GM12878 (cell line): ENCODE data around the gene GALNT18. TPM values are rescaled to one million over a fixed set of nuclear protein-coding genes. Genes with fewer than 3 reads are reported as not detected.

Source experiments
- ATAC-seq: fragments of 200-7000 bp; cut with Tn5 transposase; 3 replicates; pipeline ENCODE4 v1.9.1; 2020; ENCODE audit warnings: mild to moderate bottlenecking, moderate library complexity
- BruUV-seq: library from RNA; stranded (reverse); fragments of 400-500 nt; replicated peaks from 2 replicates; lab custom pipeline; 2021; lab: Mats Ljungman, UMichigan
- CTCF ChIA-PET: fragments of 300-600 bp; sonication (Branson Sonifier 250); formaldehyde crosslinking; extraction: SDS; loops from one replicate; lab custom pipeline; 2021; ENCODE audit warnings: inconsistent platforms; lab: Yijun Ruan, JAX
- POLR2A ChIA-PET: fragments of 350-600 bp; formaldehyde crosslinking; extraction: SDS; loops from one replicate; lab custom pipeline; 2021; ENCODE audit warnings: inconsistent platforms; lab: Charles Lee
- RAD21 ChIA-PET: fragments of 300-600 bp; sonication (Branson Sonifier 250); formaldehyde crosslinking; loops from one replicate; lab custom pipeline; 2023; ENCODE audit warnings: antibody characterized with exemption; ENCODE audit not compliant: unreplicated experiment; lab: Charles Lee
- SMC1A ChIA-PET: fragments of 300-600 bp; sonication (Branson Sonifier 250); formaldehyde crosslinking; loops from one replicate; lab custom pipeline; 2023; ENCODE audit not compliant: unreplicated experiment, uncharacterized antibody; lab: Charles Lee
- DNase-seq: peaks from one replicate; pipeline ENCODE4 v3.0.0-alpha.2; 2011; ENCODE audit warnings: low read depth, low spot score
- FAIRE-seq: peaks from 3 replicates; lab custom pipeline; 2011; peaks lifted over from hg19 to GRCh38; lab: Jason Lieb, UNC
- H2AFZ ChIP-seq: 2 replicates; pipeline ENCODE4 v1.6.0; 2011; ENCODE audit warnings: low read depth, low read length, control low read depth; ENCODE audit not compliant: control insufficient read depth
- H3K27ac ChIP-seq: 2 replicates; pipeline ENCODE4 v1.5.1; 2011; ENCODE audit warnings: control low read depth; ENCODE audit not compliant: control insufficient read depth, insufficient read depth
- H3K27me3 ChIP-seq, 2 experiments: replicated peaks in 1 of 2; 2 replicates each; pipeline versions ENCODE4 v1.6.0 to v1.6.1; 2011; ENCODE audit warnings: low read length in 1 of 2; ENCODE audit not compliant: control insufficient read depth in 2 of 2, insufficient read depth in 2 of 2
- H3K36me3 ChIP-seq, 2 experiments: 2 replicates each; pipeline ENCODE4 v1.5.1; 2011; ENCODE audit warnings: low read length in 1 of 2; ENCODE audit not compliant: control insufficient read depth in 2 of 2, insufficient read depth in 2 of 2
- H3K4me1 ChIP-seq: 2 replicates; pipeline ENCODE4 v1.6.1; 2011; ENCODE audit warnings: mild to moderate bottlenecking, low read length, moderate library complexity, mixed read lengths; ENCODE audit not compliant: control insufficient read depth, insufficient read depth
- H3K4me2 ChIP-seq: 2 replicates; pipeline ENCODE4 v1.6.0; 2011; ENCODE audit warnings: control low read depth; ENCODE audit not compliant: control insufficient read depth, insufficient read depth
- H3K4me3 ChIP-seq: fragments of 200-600 bp; sonication (generic); 2 replicates; pipeline ENCODE4 v1.5.1; 2016
- H3K79me2 ChIP-seq: 2 replicates; pipeline ENCODE4 v1.6.0; 2011; ENCODE audit warnings: low read length; ENCODE audit not compliant: control insufficient read depth, insufficient read depth
- H3K9ac ChIP-seq: 2 replicates; pipeline ENCODE4 v1.8.0; 2011; ENCODE audit warnings: low read length, control low read depth, mixed read lengths; ENCODE audit not compliant: control insufficient read depth, insufficient read depth
- H3K9me3 ChIP-seq: replicated peaks from 3 replicates; pipeline ENCODE4 v1.5.1; 2011; ENCODE audit warnings: mild to moderate bottlenecking, low read length; ENCODE audit not compliant: control insufficient read depth, insufficient read depth
- H4K20me1 ChIP-seq: 2 replicates; pipeline ENCODE4 v1.6.0; 2011; ENCODE audit not compliant: control insufficient read depth, insufficient read depth
- CREB1 ChIP-seq: IDR thresholded peaks from 2 replicates; pipeline ENCODE4 v1.6.1; 2012; ENCODE audit warnings: low read depth, mild to moderate bottlenecking, inconsistent platforms
- E4F1 ChIP-seq: fragments of 450-650 bp; IDR thresholded peaks from 2 replicates; pipeline ENCODE4 v1.6.1; 2018; ENCODE audit warnings: borderline replicate concordance, mild to moderate bottlenecking; ENCODE audit not compliant: partially characterized antibody
- HDAC6 ChIP-seq: fragments of 200-600 bp; sonication (generic); IDR thresholded peaks from one replicate; pipeline ENCODE4 v1.8.0; 2017; ENCODE audit warnings: antibody characterized with exemption; ENCODE audit not compliant: unreplicated experiment
- MTA2 ChIP-seq: fragments of 450-650 bp; IDR thresholded peaks from 2 replicates; pipeline ENCODE4 v1.6.1; 2016; ENCODE audit warnings: low read depth, mild to moderate bottlenecking, moderate library complexity
- NR2F1 ChIP-seq: fragments of 450-650 bp; conservative IDR thresholded peaks from 2 replicates; pipeline ENCODE4 v1.6.1; 2017; ENCODE audit warnings: mild to moderate bottlenecking
- POLR2AphosphoS2 ChIP-seq: IDR thresholded peaks from 2 replicates; pipeline ENCODE4 v1.6.1; 2011; ENCODE audit warnings: low read depth, mild to moderate bottlenecking, low read length, improper control_type of control experiment, moderate library complexity
- SP1 ChIP-seq: IDR thresholded peaks from one replicate; pipeline ENCODE4 v1.6.1; 2011; ENCODE audit warnings: low read depth, low read length
- SUZ12 ChIP-seq: fragments of 200-600 bp; sonication (generic); IDR thresholded peaks from one replicate; pipeline ENCODE4 v1.6.1; 2018; ENCODE audit warnings: antibody characterized with exemption, mild to moderate bottlenecking; ENCODE audit not compliant: unreplicated experiment
- TCF7 ChIP-seq: IDR thresholded peaks from 2 replicates; pipeline ENCODE4 v1.6.1; 2014; ENCODE audit warnings: antibody characterized with exemption, borderline replicate concordance
- YBX1 ChIP-seq: fragments of 450-650 bp; IDR thresholded peaks from 2 replicates; pipeline ENCODE4 v1.6.1; 2016; ENCODE audit warnings: antibody characterized with exemption
- WGBS: methylation state at CpG from one replicate; pipeline ENCODE4 v1.1.6; 2016; ENCODE audit warnings: low lambda C conversion rate; ENCODE audit not compliant: insufficient replicate concordance, insufficient coverage; ENCODE audit errors: missing lambda C conversion rate; 5-methylcytosine and 5-hydroxymethylcytosine counted together
- in situ Hi-C: fragments of 300-500 bp; cut with MboI; formaldehyde crosslinking; loops from 9 replicates; pipeline ENCODE4 v1.14.3; 2018; ENCODE audit warnings: mixed read lengths
- intact Hi-C: fragments of 100-400 bp; cut with micrococcal nuclease; formaldehyde crosslinking; loops from one replicate; pipeline ENCODE4 v1.14.2; 2022; ENCODE audit not compliant: unreplicated experiment
- polyA plus RNA-seq, 11 experiments: library from polyadenylated mRNA; depleted of rRNA in 4 of 11; unstranded in 6 of 11; stranded (reverse) in 5 of 11; fragments of >200 nt; fragmentation: Nextera tagmentation in 4 of 11; fragmentation: Illumina TruSeq in 1 of 11; extraction: Ambion mirVana in 4 of 11; extraction: Trizol in 1 of 11; gene quantifications; 1 replicate in 1 of 11; 2 replicates in 10 of 11; pipeline versions ENCODE4 v1.2.1 to v1.2.3, GENCODE V29; 2011 to 2016; ENCODE audit warnings: inconsistent platforms in 2 of 11, missing spikeins in 2 of 11, low read depth in 1 of 11
- total RNA-seq, 4 experiments: library from RNA; depleted of rRNA in 3 of 4; stranded (reverse); fragments of >200 nt in 3 of 4; fragmentation: Illumina TruSeq in 1 of 4; extraction: Trizol in 1 of 4; gene quantifications; 2 replicates each; pipeline versions ENCODE4 v1.2.1 to v1.2.3, GENCODE V29; 2013 to 2021

GALNT18 gene
- total and polyA plus RNA-seq, 10 of the 15 experiments (the other 5 are each of a cell fraction or from before 2014, with no cell fraction given), result 1.2 to 14.2 (median 6.3) TPM

DNA sequence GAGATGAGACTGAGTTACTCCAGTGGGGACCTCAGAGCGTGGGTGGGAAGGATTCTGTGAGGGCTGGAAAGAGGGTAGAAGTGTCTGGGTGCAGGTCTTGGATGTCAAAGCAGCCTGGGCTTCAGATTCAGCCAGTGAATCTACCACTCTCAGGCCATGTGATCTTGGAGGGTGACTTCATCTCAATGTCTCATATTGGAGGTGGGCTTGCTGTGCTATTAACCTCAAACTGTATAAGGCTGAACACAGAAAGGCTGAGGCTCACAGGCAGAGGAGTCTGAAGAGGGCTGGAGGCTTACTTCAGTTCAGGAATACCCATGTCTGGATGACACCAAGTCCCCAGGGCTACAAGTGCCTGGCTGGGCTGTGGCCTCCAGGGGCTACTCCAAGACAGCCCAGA is 332.1 kb downstream of the GALNT18 start (continued):
- TF ChIP-seq TCF7 (no peak), SUZ12 (no peak), CREB1 (no peak)

- RAD21 ChIA-PET, result no interaction called here
- Histone ChIP-seq H3K4me2 (no peak overlapping the region), H2AFZ (no peak overlapping the region), H3K79me2 (no peaks in the 10 kb centered on the region), H4K20me1 (no peaks in the 10 kb centered on the region), H3K9ac (no peak overlapping the region), H3K4me1 (no peaks in the 10 kb centered on the region), H3K36me3 (peaks cover 2 to 3% of the 10 kb centered on the region in 2 experiments; a peak in 1 of 4 replicates), H3K27ac (no peak overlapping the region), H3K27me3 (no peaks in the 10 kb centered on the region), H3K9me3 (no peaks in the 10 kb centered on the region), H3K4me3 (no peak overlapping the region)
- POLR2A ChIA-PET, result no interaction called here
- CTCF ChIA-PET, result no interaction called here
- no peak for TF ChIP-seq HDAC6
- no peak for TF ChIP-seq NR2F1
- TF ChIP-seq POLR2AphosphoS2, result no peak
- no peak for TF ChIP-seq YBX1
- TF ChIP-seq MTA2, result no peak
- TF ChIP-seq TCF7, result no peak
- TF ChIP-seq E4F1, result no peak
- no peak for TF ChIP-seq SP1
- SMC1A ChIA-PET, result no interaction called here
- DNase-seq (no peak), FAIRE-seq (no peak), ATAC-seq (no peak)
- in situ Hi-C loops, result no loop called here
- intact Hi-C loops, result no loop called here
- BruUV-seq, result no TSS peak
- WGBS, result 42% methylated on average over 7 of the region's 7 CpGs
These were observed 332.7 kb downstream of the GALNT18 start for GRCh38 chr11:11288972-11289616.
